Activated CD8-positive, alpha-beta memory T cell treated with anti-CD3 and anti-CD28 coated beads, Interleukin-2, amount 50 U/mL, for 24 hours (primary cell): ENCODE results near the gene ZBTB46.
"Not testable (repeated sequence)": the region's sequence is repeated elsewhere in the genome, so short reads cannot be mapped to it uniquely, and the experiment has no call there.

ENCODE experiments used
- DNase-seq: peaks from one replicate; pipeline ENCODE4 v3.0.0-alpha.2; 2020; ENCODE audit errors: extremely low read depth

ZBTB46 gene

DNA sequence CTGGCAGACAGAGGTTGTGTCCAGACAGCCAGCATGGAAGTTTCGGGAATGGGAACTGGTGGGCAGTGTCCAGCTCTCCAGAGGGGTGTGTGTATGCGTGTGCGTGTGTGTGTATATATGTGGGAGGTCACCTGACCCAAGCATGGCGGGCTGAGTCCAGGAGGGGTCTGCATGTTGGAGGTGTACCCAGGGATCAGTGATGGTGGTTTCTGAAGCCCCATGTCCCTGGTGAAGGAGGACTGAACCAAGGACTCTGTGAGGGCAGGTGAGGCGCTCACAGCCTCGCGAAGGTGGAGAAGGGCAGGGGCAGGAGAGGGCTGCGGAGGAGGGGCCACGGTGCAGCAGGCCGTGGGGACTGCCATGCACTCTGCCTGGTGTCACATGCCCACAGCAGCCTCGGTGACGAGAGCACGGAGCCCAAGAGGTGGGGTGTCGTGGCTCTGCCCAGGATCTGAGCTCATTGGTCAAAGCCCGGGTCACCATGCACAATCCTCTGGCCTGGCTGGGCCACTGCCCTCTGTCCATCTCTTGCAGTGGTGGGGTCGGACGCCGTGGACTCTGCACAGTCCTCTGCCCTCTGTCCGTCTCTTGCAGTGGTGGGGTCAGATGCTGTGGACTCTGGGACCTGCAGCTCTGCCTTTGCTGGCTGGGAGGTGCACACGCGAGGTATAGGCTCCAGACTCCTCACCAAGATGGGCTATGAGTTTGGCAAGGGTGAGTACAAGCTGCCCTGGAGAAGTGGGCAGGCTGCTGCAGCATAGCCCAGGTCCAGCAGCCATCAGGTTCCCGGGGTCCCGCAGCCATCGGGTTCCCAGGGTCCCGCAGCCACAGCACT lies 96.7 kb downstream of the ZBTB46 start:
- DNase-seq = no peak

DNA sequence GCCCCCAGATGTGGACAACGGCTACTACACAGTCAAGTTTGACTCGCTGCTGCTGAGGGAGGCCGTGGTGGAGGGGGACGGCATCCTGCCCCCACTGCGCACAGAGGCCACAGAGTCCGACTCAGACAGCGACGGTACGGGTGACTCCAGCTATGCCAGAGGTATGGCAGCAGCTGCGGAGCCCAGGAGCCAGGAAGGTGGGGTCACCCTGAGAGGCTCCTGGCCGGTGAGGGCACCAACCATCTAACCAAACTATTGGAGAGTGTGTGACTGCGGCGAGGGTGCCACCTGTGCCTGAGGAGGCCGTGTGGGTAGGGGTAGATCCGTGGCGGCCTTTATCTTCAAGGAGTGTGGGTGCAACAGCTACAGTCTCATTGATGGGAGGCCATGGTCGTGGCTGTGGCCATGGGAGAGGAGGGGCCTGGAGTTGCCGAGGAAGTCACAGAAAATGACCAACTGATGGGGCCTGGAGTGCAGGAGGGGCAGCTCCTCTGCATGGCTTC lies 97.4 kb downstream of the ZBTB46 start:
- DNase-seq = no peak

GRCh38 chr20:63733117-63733516 lies 97.9 kb downstream of the ZBTB46 start:
- DNase-seq = no peak

GRCh38 chr20:63732118-63733095 lies 98.7 kb downstream of the ZBTB46 start:
- DNase-seq = no peak

DNA sequence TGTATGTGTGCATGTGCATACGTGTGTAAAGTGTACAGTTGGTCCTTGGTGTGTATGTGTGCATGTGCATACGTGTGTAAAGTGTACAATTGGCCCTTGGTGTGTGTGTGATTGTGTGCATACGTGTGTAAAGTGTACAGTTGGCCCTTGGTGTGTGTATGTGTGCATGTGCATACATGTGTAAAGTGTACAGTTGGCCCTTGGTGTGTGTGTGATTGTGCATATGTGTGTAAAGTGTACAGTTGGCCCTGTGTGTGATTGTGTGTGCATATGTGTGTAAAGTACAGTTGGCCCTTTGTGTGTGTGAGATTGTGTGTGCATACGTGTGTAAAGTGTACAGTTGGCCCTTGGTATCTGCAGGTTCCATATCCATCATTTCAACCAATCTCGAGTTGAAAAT lies 99.7 kb downstream of the ZBTB46 start:
- no peak for DNase-seq

DNA sequence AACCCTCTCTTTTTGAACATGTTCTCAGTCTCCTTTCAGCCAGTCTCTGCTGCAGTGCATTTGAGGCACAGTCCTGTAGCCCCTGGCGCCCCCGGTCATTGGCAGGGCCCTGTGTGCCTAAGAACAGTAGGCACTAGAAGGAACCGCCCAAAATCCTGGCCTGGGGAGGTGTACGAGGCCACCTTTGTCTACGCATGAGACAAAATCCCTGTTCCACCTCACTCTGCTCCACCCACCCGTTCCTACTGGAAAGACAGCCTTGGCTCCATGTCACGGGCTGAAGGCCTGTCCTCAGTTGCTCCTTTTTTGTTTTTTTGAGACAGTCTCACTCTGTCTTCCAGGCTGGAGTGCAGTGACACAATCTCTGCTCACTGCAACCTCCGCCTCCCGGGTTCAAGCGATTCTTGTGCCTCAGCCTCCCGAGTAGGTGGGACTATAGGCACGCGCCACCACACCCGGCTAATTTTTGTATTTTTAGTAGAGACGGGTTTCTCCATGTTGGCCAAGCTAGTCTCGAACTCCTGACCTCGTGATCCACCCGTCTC lies 100.8 kb downstream of the ZBTB46 start:
- not testable (repeated sequence) for DNase-seq

- not testable (repeated sequence) for DNase-seq
These were observed 108.0 kb downstream of the ZBTB46 start for GRCh38 chr20:63722967-63723622.

GRCh38 chr20:63718996-63719395 lies 112.1 kb downstream of the ZBTB46 start:
- DNase-seq = no peak

- no peak for DNase-seq
These were observed 116.2 kb downstream of the ZBTB46 start for GRCh38 chr20:63714858-63715257.

GRCh38 chr20:63712191-63712590 lies 118.9 kb downstream of the ZBTB46 start:
- DNase-seq = no peak

DNA sequence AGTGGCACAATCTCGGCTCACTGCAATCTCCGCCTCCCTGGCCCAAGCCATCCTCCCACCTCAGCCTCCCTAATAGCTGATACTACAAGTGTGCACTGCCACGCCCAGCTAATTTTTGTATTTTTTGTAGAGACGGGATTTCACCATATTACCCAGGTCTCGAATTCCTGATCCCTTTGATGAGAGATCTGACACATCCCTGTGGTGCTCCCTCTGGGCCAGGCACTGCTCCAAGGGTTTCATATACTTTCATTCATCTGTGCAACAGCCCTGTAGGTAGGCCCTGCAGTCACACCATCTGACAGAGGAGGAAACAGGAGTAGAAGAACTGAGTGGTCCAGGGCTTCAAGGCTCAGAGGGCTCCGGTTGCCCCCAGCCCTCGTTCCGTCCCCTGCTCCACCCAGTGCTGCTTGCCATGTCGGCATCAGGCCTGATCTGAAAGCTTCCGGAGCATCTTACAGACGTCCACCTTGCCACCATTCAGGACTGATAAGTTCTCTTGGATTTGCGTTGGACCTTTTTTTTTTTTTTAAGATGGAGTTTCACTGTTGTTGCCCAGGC lies 119.9 kb downstream of the ZBTB46 start:
- DNase-seq = no peak

DNA sequence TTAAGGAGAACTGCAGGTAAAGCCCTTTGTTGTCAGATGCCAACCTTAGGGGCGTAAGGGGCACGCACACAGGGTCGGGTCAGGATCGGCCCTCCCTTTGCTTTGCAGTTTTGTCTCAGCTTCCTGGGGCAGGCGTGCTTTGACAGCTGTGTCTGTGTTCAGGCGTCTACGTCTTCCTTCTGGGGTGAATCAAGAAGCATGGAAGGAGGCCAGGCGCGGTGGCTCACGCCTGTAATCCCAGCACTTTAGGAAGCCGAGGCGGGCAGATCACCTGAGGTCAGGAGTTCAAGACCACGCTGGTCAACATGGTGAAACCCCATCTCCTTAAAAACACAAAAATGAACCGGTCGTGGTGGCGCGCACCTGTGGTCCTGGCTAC lies 121.9 kb downstream of the ZBTB46 start:
- DNase-seq = no peak

- DNase-seq = no peak
These were observed 122.5 kb downstream of the ZBTB46 start for GRCh38 chr20:63708301-63709148.

- peak; percentile 54 for DNase-seq
These were observed 123.3 kb downstream of the ZBTB46 start, which contains the start of the genes ARFRP1 and ZGPAT for GRCh38 chr20:63707558-63708300. TSS of gene ARFRP1 (minus strand) at chr20:63707976. CDS start at chr20:63707091, 885 bp downstream. TSS of gene ZGPAT (plus strand) at chr20:63708039. CDS start at chr20:63708581, 542 bp downstream.

- no peak for DNase-seq
These were observed 124.1 kb downstream of the ZBTB46 start for GRCh38 chr20:63706852-63707557.

DNA sequence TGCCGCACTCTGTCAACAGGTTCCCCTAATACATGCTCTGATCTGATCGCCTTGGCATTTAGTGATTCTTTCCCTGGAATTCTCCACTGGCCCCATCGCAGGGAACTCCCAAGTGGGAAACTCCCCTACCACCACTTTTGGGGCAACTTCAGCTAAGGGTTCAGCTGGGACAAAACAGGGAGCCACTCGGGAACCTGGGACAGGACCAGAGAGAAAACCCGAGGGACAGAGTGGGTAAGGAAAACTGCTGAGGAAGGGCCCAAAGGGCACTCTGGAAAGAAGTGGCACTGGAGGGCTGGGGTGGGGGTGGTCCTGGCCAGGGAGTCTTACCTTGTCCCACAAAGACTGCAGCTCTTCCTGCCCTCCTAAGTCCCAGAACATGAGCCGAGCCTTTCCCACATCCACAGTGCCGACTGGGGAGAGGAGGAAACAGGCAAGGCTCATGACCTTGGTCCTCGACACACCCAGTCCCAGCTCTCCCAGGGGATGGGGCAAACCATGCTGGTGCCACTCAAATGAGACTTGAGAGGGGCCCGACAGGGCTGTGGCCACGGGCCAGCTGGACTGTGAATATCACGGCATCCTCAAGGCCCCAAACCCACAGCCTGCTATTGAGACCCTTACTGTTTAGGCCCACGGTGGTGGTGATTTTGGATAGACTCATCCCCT lies 124.9 kb downstream of the ZBTB46 start:
- no peak for DNase-seq

DNA sequence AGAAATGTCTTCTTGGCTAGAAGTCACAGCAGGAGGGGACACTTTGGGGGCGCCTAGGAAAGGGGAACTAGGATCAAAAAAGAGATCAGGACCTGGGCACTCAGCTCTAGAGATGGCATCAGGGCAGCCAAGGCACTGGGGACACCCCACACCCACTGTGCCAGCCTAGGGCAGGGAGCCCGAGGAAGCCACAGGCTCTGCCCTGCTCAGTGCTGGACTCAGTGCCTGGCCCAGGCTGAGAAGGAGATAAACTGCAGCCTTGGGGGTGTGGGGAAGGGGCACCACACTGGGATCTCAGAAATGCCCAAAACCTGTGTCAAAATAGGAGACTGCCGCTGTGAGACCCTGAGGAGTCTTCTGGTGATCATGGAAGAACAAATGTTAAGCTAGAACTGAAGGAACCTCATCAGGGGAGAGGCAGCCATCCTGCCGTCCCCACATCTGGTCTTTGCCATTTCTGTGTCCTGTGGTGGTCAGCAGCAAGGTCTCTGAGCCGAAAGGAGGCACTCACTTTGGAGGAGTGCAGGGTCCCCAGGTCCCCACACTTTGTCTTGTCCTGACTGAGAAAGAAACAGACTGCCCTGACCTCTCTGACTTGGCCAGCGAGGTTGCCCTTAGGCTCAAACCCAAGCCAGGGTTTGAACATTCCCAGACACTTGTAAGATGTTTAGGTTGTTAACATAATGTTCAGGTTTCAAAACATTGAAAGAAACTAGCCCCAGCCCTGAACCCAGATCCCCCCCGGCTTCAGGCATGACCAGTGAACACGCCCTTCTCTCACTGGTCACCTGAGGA lies 125.6 kb downstream of the ZBTB46 start:
- DNase-seq = no peak
